GM06990 (cell line): ENCODE results near the gene LRMDA.

Source experiments
- DNase-seq: peaks from one replicate; pipeline ENCODE4 v3.0.0-alpha.2; 2011; ENCODE audit not compliant: insufficient read length; ENCODE audit errors: extremely low read depth
- H3K27me3 ChIP-seq: replicated peaks from 2 replicates; pipeline ENCODE4 v1.6.0; 2011; ENCODE audit warnings: low read length; ENCODE audit not compliant: control insufficient read depth, insufficient read depth
- H3K36me3 ChIP-seq: 2 replicates; pipeline ENCODE4 v1.5.1; 2011; ENCODE audit warnings: low read length; ENCODE audit not compliant: control insufficient read depth, insufficient read depth
- H3K4me3 ChIP-seq: replicated peaks from 2 replicates; pipeline ENCODE4 v1.5.1; 2011; ENCODE audit warnings: low read depth, mild to moderate bottlenecking, control low read depth, low read length
- TF ChIP-seq, protein P1 (sequence below): IDR thresholded peaks from 2 replicates; pipeline ENCODE4 v1.5.1; 2011; ENCODE audit warnings: low read length, control low read depth, mild to moderate bottlenecking, inconsistent platforms; ENCODE audit not compliant: insufficient read depth, poor library complexity, severe bottlenecking

Gene LRMDA

GRCh38 chr10:76149602-76150138 lies 718.2 kb downstream of the LRMDA start:
- TF ChIP-seq, protein P1, sequence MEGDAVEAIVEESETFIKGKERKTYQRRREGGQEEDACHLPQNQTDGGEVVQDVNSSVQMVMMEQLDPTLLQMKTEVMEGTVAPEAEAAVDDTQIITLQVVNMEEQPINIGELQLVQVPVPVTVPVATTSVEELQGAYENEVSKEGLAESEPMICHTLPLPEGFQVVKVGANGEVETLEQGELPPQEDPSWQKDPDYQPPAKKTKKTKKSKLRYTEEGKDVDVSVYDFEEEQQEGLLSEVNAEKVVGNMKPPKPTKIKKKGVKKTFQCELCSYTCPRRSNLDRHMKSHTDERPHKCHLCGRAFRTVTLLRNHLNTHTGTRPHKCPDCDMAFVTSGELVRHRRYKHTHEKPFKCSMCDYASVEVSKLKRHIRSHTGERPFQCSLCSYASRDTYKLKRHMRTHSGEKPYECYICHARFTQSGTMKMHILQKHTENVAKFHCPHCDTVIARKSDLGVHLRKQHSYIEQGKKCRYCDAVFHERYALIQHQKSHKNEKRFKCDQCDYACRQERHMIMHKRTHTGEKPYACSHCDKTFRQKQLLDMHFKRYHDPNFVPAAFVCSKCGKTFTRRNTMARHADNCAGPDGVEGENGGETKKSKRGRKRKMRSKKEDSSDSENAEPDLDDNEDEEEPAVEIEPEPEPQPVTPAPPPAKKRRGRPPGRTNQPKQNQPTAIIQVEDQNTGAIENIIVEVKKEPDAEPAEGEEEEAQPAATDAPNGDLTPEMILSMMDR: no peak
- Histone ChIP-seq H3K4me3 (no peak overlapping the region), H3K27me3 (no peaks in the 10 kb centered on the region), H3K36me3 (no peaks in the 10 kb centered on the region)
- DNase-seq: no peak

DNA sequence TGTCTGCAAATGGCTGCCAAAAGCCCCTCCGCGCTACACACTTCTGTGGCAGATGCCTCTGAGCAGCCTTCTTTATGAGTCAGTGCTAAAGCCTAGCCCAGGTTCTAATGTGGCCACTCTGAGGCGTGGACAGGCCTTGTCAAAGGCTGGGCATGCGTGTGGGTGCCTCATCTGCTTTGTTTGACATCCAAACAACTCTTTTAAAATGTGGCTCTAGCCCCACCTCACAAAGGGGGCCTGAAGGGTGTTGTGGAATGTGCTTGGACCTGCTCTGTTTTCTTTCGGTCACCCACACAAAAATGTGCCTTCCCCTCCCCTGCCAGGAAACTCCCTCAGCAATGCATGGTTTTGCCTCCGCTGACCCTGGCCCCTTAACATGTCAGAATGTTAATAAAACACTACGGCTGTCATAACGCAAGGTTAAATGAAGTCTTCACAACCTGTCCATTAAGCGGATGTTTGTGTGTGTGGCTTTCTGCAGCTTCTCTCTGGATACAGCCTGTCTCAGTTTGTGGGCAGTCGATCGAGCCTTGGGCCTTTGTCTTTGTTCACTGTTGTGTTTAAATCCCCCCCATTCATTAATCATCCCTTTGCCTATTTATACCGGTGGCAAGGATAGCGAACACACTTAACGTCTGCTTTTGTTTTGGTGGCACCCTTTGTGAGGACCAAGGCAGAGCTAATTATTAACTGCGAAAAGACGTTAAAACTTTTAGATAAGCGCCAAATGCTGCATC lies 718.9 kb downstream of the LRMDA start:
- TF ChIP-seq, protein P1: no peak
- DNase-seq: no peak
- no peaks in the 10 kb centered on the region for H3K36me3 ChIP-seq
- no peak overlapping the region for H3K4me3 ChIP-seq
- no peaks in the 10 kb centered on the region for H3K27me3 ChIP-seq

- no peak for DNase-seq
- TF ChIP-seq, protein P1: no peak
- H3K4me3 ChIP-seq: no peak overlapping the region
- no peaks in the 10 kb centered on the region for H3K27me3 ChIP-seq
- H3K36me3 ChIP-seq: no peaks in the 10 kb centered on the region
Observed at GRCh38 chr10:76150876-76151288, 719.5 kb downstream of the LRMDA start.

DNA sequence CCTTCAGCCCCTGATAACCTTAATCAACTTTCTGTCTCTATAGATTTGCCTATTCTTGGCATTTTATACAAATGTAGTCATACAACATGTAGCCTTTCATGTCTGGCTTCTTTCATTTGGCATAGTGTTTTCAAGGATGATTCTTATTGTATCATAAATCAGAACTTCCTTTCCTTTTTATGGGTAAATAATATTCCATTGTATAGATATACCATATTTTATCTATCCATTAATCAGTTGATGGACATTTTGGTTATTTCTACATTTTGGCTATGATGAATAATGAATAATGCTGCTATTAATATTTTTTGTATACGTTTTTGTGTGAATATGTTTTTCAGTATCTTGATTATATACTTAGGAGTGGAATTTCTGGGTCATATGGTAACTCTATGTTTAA lies 720.8 kb downstream of the LRMDA start:
- H3K27me3 ChIP-seq: no peaks in the 10 kb centered on the region
- TF ChIP-seq, protein P1: no peak

DNA sequence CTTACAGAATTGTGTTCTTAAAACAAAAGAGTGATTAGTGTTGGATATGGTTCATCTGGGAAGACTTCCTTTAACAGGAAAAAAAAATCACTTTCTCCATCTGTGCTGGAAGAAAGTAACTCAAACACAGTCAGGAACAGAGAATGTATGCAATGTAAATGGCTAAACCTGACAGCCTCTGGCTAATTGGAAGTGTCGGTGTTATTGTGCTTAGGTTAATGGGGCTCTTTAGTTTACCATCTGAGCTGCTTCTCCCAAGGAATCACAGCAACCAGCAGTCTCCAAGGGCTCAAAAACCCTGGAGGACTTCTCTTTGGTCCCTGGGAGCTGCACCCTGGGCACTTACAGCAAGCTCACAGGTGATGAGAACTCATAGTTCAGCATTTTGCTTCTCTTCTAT lies 724.5 kb downstream of the LRMDA start:
- Histone ChIP-seq H3K27me3 (no peaks in the 10 kb centered on the region), H3K4me3 (no peak overlapping the region), H3K36me3 (no peaks in the 10 kb centered on the region)
- no peak for DNase-seq
- TF ChIP-seq, protein P1: no peak

More for the DNA sequence above, 720.8 kb downstream of the LRMDA start:
- Histone ChIP-seq H3K4me3 (no peak overlapping the region), H3K36me3 (no peaks in the 10 kb centered on the region)
- DNase-seq: no peak
